PC-3 (cell line): Measurements from ENCODE around the gene MED17. TPM values are rescaled to one million over a fixed set of nuclear protein-coding genes. Genes with fewer than 3 reads are reported as not detected.

ENCODE experiments used
- ATAC-seq: fragments of 200-7000 bp; cut with Tn5 transposase; 2 replicates; pipeline ENCODE4 v1.9.1; 2020; ENCODE audit warnings: mild to moderate bottlenecking, moderate library complexity
- BruUV-seq: library from RNA; stranded (reverse); fragments of 400-500 nt; replicated peaks from 2 replicates; lab custom pipeline; 2021; lab: Mats Ljungman, UMichigan
- CTCF ChIA-PET: fragments of 300-600 bp; sonication (Branson Sonifier 250); formaldehyde crosslinking; loops from one replicate; lab custom pipeline; 2022; ENCODE audit warnings: antibody characterized with exemption; lab: Charles Lee
- POLR2A ChIA-PET: fragments of 300-600 bp; sonication (Branson Sonifier 250); formaldehyde crosslinking; loops from one replicate; lab custom pipeline; 2022; ENCODE audit warnings: antibody characterized with exemption; ENCODE audit not compliant: unreplicated experiment; lab: Charles Lee
- DNase-seq: peaks from one replicate; pipeline ENCODE4 v3.0.0-alpha.2; 2015
- H2AFZ ChIP-seq: fragments of 300-600 bp; sonication (generic); 2 replicates; pipeline ENCODE4 v1.6.0; 2016; ENCODE audit warnings: antibody characterized with exemption, low read length
- H3F3A ChIP-seq: fragments of 300-600 bp; sonication (generic); one replicate; pipeline ENCODE4 v1.6.0; 2017; ENCODE audit warnings: antibody characterized with exemption, low read length, control low read depth, mild to moderate bottlenecking; ENCODE audit not compliant: unreplicated experiment
- H3K27ac ChIP-seq: fragments of 300-600 bp; sonication (generic); 2 replicates; pipeline ENCODE4 v1.5.1; 2016; ENCODE audit warnings: mild to moderate bottlenecking, low read length
- H3K27me3 ChIP-seq: fragments of 300-600 bp; sonication (generic); 2 replicates; pipeline ENCODE4 v1.6.1; 2016; ENCODE audit warnings: low read length, mixed read lengths
- H3K36me3 ChIP-seq: fragments of 300-600 bp; sonication (generic); 2 replicates; pipeline ENCODE4 v1.6.1; 2016; ENCODE audit warnings: low read depth, mixed run types, low read length, mixed read lengths
- H3K4me1 ChIP-seq: fragments of 300-600 bp; sonication (generic); 2 replicates; pipeline ENCODE4 v1.5.1; 2016; ENCODE audit warnings: low read length; ENCODE audit not compliant: insufficient read depth
- H3K4me2 ChIP-seq: fragments of 300-600 bp; sonication (generic); 2 replicates; pipeline ENCODE4 v1.6.0; 2016; ENCODE audit warnings: low read length
- H3K4me3 ChIP-seq: fragments of 300-600 bp; sonication (generic); 2 replicates; pipeline ENCODE4 v1.5.1; 2016; ENCODE audit warnings: mild to moderate bottlenecking, low read length, mixed read lengths
- H3K79me2 ChIP-seq: fragments of 300-600 bp; sonication (generic); 2 replicates; pipeline ENCODE4 v1.6.1; 2017; ENCODE audit warnings: low read length, mixed read lengths
- H3K9ac ChIP-seq: fragments of 300-600 bp; sonication (generic); 2 replicates; pipeline ENCODE4 v1.6.0; 2016; ENCODE audit warnings: mild to moderate bottlenecking, low read length
- H3K9me2 ChIP-seq: fragments of 300-600 bp; sonication (generic); replicated peaks from 2 replicates; pipeline ENCODE4 v1.6.1; 2016; ENCODE audit warnings: mixed run types, low read length, mixed read lengths
- H3K9me3 ChIP-seq: fragments of 300-600 bp; sonication (generic); 2 replicates; pipeline ENCODE4 v1.6.1; 2016; ENCODE audit warnings: low read length, mixed read lengths
- H4K20me1 ChIP-seq: fragments of 300-600 bp; sonication (generic); 2 replicates; pipeline ENCODE4 v1.6.1; 2016; ENCODE audit warnings: low read length, mixed read lengths
- CTCF ChIP-seq: fragments of 300-600 bp; sonication (generic); conservative IDR thresholded peaks from 2 replicates; pipeline ENCODE4 v1.5.1; 2017; ENCODE audit warnings: antibody characterized with exemption, low read depth, mild to moderate bottlenecking, low read length
- EZH2 ChIP-seq: fragments of 300-600 bp; sonication (generic); IDR thresholded peaks from one replicate; pipeline ENCODE4 v1.6.1; 2017; ENCODE audit warnings: antibody characterized with exemption, mild to moderate bottlenecking, low read length; ENCODE audit not compliant: unreplicated experiment
- EZH2phosphoT487 ChIP-seq: fragments of 300-600 bp; sonication (generic); IDR thresholded peaks from 2 replicates; pipeline ENCODE4 v1.6.1; 2018; ENCODE audit warnings: mild to moderate bottlenecking, antibody characterized with exemption, low read length, borderline replicate concordance
- intact Hi-C: fragments of 100-400 bp; cut with micrococcal nuclease; formaldehyde crosslinking; loops from 2 replicates; pipeline ENCODE4 v1.9.0; 2023
- total RNA-seq: library from RNA; depleted of rRNA; stranded (reverse); fragments of >200 nt; gene quantifications from 2 replicates; pipeline ENCODE4 v1.2.3, GENCODE V29; 2014

The MED17 gene
- total RNA-seq, 1 experiment from 2014 or later: 58.5 TPM

DNA sequence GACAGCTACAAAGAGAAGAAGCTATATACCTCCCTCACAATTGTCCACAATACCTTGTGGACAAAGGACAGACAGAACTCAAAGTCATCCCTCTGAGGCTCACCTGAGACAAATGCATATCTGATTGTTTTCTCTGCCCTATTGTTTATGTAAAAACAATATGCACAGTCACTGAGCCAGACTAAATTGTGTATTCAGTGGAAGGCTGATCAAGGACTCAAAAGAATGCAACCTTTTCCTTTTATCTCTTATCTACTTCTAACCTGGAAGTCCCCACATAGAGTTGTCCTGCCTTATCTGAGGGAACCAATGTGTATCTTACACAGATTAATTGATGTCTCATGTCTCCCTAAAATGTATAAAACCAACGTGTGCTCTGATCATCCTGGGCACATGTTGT, 13.9 kb upstream of the MED17 start:
- no peaks in the 10 kb centered on the region; the same call in 1 of the 2 replicates for H4K20me1 ChIP-seq
- no peak for ATAC-seq
- H3K9ac ChIP-seq: no peak overlapping the region
- BruUV-seq: no TSS peak
- no peak overlapping the region for H3K4me2 ChIP-seq
- no peaks in the 10 kb centered on the region for H3K36me3 ChIP-seq
- ChIA-PET POLR2A (no interaction called here), CTCF (no interaction called here)
- H3K27me3 ChIP-seq: no peaks in the 10 kb centered on the region
- H3K9me2 ChIP-seq: no peaks in the 10 kb centered on the region
- H3F3A ChIP-seq: no peaks in the 10 kb centered on the region
- H3K4me3 ChIP-seq: no peak overlapping the region
- no peaks in the 10 kb centered on the region for H3K9me3 ChIP-seq
- H3K4me1 ChIP-seq: peaks cover 14% of the 10 kb centered on the region
- intact Hi-C loops: no loop called here
- no peak overlapping the region for H2AFZ ChIP-seq
- TF ChIP-seq CTCF (no peak), EZH2 (no peak), EZH2phosphoT487 (no peak)
- H3K79me2 ChIP-seq: no peaks in the 10 kb centered on the region
- DNase-seq: no peak
- no peak overlapping the region for H3K27ac ChIP-seq

DNA sequence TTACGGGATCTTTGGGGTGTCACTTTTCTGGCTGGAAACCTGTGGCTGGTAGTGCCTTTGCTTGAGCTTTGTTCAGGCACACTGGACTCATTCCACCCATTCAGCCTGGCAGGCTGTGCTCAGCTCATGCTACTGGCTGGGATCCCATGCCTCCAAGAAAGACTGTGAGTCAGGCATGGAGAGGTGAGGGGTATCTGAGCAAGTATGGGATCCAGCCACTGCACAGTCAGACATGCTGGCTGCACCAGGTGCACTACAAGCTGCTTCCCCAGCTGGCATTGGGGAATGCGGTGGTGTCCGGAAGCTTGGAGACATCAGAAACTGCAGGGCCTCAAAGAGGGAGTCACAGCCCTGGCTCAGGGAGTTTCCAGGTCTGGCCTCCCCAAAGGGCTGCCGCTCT, 12.0 kb upstream of the MED17 start:
- no peak for DNase-seq
- Histone ChIP-seq H3K79me2 (no peaks in the 10 kb centered on the region), H3K27me3 (no peaks in the 10 kb centered on the region), H3K4me3 (no peak overlapping the region), H3K9me3 (no peaks in the 10 kb centered on the region), H2AFZ (no peak overlapping the region), H3K9me2 (no peaks in the 10 kb centered on the region), H3F3A (no peaks in the 10 kb centered on the region), H3K27ac (no peak overlapping the region), H3K4me2 (no peak overlapping the region), H3K36me3 (no peaks in the 10 kb centered on the region), H3K4me1 (peaks cover 3% of the 10 kb centered on the region), H3K9ac (no peak overlapping the region), H4K20me1 (no peaks in the 10 kb centered on the region)
- no TSS peak for BruUV-seq
- no peak for TF ChIP-seq EZH2phosphoT487
- TF ChIP-seq CTCF: no peak
- TF ChIP-seq EZH2: no peak
- POLR2A ChIA-PET: no interaction called here
- ATAC-seq: no peak
- intact Hi-C loops: no loop called here
- CTCF ChIA-PET: no interaction called here

DNA sequence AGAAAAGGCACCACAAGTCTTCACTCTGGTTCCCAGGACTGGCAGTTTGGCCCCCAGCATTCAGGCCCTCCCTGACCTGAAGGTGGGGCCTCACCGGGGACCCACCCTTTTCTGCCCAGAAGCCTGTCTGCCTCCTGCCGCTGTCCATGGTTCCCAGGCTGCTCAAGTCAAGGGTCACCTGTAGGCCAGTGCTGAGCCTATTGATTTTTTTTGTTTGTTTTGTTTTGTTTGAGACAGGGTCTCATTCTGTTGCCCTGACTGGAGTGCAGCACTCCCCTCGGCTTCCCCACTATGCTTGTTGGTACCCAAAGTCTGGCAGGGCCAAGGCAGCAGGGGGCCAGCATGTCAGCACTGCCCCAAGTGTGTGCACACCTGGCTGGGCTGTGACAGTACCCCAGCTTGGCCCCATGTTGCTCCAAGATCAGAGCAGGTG, 11.0 kb upstream of the MED17 start:
- BruUV-seq: no TSS peak
- POLR2A ChIA-PET: no interaction called here
- H4K20me1 ChIP-seq: no peaks in the 10 kb centered on the region
- H3F3A ChIP-seq: no peaks in the 10 kb centered on the region
- CTCF ChIA-PET: no interaction called here
- no peak overlapping the region for H3K27ac ChIP-seq
- no peaks in the 10 kb centered on the region for H3K27me3 ChIP-seq
- H3K36me3 ChIP-seq: no peaks in the 10 kb centered on the region
- H2AFZ ChIP-seq: no peak overlapping the region
- no peaks in the 10 kb centered on the region for H3K4me1 ChIP-seq
- TF ChIP-seq EZH2phosphoT487: no peak
- TF ChIP-seq EZH2: no peak
- no peak for TF ChIP-seq CTCF
- intact Hi-C loops: no loop called here
- no peaks in the 10 kb centered on the region for H3K9me2 ChIP-seq
- H3K4me2 ChIP-seq: no peak overlapping the region
- H3K9ac ChIP-seq: no peak overlapping the region
- H3K79me2 ChIP-seq: no peaks in the 10 kb centered on the region
- no peaks in the 10 kb centered on the region for H3K9me3 ChIP-seq
- DNase-seq (no peak), ATAC-seq (no peak)
- H3K4me3 ChIP-seq: no peak overlapping the region
